ENCODE data around the gene JAKMIP1. TPM values are rescaled to one million over a fixed set of nuclear protein-coding genes. Genes with fewer than 3 reads are reported as not detected.

Gene JAKMIP1
- total RNA-seq, 1 donor from 2014 or later: 15.5 TPM

DNA sequence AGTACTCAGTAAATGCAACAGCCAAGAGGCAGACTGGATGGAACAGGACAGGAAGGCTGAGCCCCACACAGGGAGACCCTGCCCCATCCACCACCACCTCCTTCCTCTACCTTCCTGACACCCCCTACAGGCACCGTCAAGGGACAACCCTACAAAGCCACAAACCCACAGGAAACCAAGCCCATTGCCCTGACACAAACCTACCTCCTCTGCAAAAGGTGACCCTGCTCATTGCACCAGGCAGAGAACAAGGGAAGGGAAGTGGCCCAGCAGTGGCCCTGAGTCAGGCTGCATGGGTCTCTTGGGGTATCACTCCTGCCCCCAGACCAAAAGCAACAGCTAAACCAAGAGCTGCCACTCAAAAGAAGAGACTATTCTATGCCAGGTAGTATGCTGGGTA is 21.0 kb downstream of the JAKMIP1 start:
- H3K9me3 Mint-ChIP-seq: peaks cover 12% of the 10 kb centered on the region
- peaks cover 42% of the 10 kb centered on the region for H3K36me3 Mint-ChIP-seq (ENCODE audit: low read depth)
- H3K27ac Mint-ChIP-seq: peak overlapping the region; percentile 95
- H3K4me3 Mint-ChIP-seq: peak overlapping the region; percentile 72
- H3K27me3 Mint-ChIP-seq (ENCODE audit: insufficient read depth): no peaks in the 10 kb centered on the region
- peaks cover 85% of the 10 kb centered on the region for H3K4me1 Mint-ChIP-seq (ENCODE audit: low read depth)
- intact Hi-C loops (cut with micrococcal nuclease): no loop called here
- peak; percentile 62 for DNase-seq (ENCODE audit: low spot score)

DNA sequence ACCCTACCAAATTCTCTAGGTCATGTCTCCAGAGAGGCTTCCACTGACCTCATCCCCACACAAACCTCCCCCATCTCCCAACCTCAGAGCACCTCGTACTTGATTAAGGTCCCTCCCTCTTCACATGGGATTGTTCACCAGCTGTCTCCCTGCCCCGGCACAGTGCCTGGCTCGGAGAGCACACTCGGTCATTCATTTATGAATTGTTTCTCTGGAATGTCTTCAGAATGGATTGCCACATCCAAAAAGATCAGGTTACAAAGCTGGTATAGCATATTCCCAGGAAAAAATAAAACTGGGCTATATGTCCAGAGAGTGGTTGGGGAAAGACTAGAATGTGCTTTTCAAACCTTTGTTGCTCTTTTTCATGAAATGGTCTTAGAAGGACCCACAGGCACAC is 21.6 kb downstream of the JAKMIP1 start:
- Mint-ChIP-seq H3K4me1 (ENCODE audit: low read depth) (peaks cover 83% of the 10 kb centered on the region), H3K36me3 (ENCODE audit: low read depth) (peaks cover 41% of the 10 kb centered on the region), H3K27me3 (ENCODE audit: insufficient read depth) (no peaks in the 10 kb centered on the region), H3K27ac (peak overlapping the region; percentile 95), H3K9me3 (peaks cover 12% of the 10 kb centered on the region), H3K4me3 (peak overlapping the region; percentile 72)
- DNase-seq (ENCODE audit: low spot score): no peak
- intact Hi-C loops (cut with micrococcal nuclease): no loop called here

GRCh38 chr4:6177587-6178197 is 22.7 kb downstream of the JAKMIP1 start:
- Mint-ChIP-seq H3K27ac (peak overlapping the region; percentile 79), H3K36me3 (ENCODE audit: low read depth) (peaks cover 42% of the 10 kb centered on the region), H3K9me3 (peaks cover 12% of the 10 kb centered on the region), H3K4me1 (ENCODE audit: low read depth) (peaks cover 86% of the 10 kb centered on the region), H3K4me3 (peak overlapping the region; percentile 72), H3K27me3 (ENCODE audit: insufficient read depth) (no peaks in the 10 kb centered on the region)
- DNase-seq (ENCODE audit: low spot score): peak; percentile 64
- intact Hi-C loops (cut with micrococcal nuclease): no loop called here

DNA sequence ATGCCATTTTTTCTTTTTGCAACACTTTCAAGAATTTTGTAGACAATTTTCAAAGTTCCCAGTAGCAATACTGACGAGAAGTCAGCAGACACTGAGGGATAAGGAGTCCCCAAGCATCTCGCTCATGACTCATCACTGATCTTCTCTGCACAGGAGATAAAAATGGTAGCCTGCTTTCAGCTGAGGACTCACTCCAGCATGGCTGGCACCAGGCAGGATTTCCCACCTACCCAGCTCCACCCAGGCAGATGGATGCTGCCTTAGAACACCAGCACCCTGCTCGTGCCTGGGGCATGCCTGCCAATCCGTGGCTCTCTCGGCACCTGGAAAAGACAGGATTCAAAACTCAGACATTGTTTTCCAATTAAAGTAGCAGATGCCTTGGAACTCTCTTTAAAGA is 24.9 kb downstream of the JAKMIP1 start:
- no peaks in the 10 kb centered on the region for H3K27me3 Mint-ChIP-seq (ENCODE audit: insufficient read depth)
- no peak overlapping the region for H3K27ac Mint-ChIP-seq
- peaks cover 25% of the 10 kb centered on the region for H3K9me3 Mint-ChIP-seq
- DNase-seq (ENCODE audit: low spot score): no peak
- H3K4me3 Mint-ChIP-seq: no peak overlapping the region
- peaks cover 49% of the 10 kb centered on the region for H3K36me3 Mint-ChIP-seq (ENCODE audit: low read depth)
- peaks cover 85% of the 10 kb centered on the region for H3K4me1 Mint-ChIP-seq (ENCODE audit: low read depth)
- intact Hi-C loops (cut with micrococcal nuclease): no loop called here

- DNase-seq (ENCODE audit: low spot score): no peak
- Mint-ChIP-seq H3K4me3 (no peak overlapping the region), H3K36me3 (ENCODE audit: low read depth) (peaks cover 56% of the 10 kb centered on the region), H3K27ac (no peak overlapping the region), H3K4me1 (ENCODE audit: low read depth) (peaks cover 70% of the 10 kb centered on the region), H3K27me3 (ENCODE audit: insufficient read depth) (no peaks in the 10 kb centered on the region), H3K9me3 (peaks cover 18% of the 10 kb centered on the region)
- intact Hi-C loops (cut with micrococcal nuclease): no loop called here
These were observed 27.5 kb downstream of the JAKMIP1 start for GRCh38 chr4:6172927-6173200.

DNA sequence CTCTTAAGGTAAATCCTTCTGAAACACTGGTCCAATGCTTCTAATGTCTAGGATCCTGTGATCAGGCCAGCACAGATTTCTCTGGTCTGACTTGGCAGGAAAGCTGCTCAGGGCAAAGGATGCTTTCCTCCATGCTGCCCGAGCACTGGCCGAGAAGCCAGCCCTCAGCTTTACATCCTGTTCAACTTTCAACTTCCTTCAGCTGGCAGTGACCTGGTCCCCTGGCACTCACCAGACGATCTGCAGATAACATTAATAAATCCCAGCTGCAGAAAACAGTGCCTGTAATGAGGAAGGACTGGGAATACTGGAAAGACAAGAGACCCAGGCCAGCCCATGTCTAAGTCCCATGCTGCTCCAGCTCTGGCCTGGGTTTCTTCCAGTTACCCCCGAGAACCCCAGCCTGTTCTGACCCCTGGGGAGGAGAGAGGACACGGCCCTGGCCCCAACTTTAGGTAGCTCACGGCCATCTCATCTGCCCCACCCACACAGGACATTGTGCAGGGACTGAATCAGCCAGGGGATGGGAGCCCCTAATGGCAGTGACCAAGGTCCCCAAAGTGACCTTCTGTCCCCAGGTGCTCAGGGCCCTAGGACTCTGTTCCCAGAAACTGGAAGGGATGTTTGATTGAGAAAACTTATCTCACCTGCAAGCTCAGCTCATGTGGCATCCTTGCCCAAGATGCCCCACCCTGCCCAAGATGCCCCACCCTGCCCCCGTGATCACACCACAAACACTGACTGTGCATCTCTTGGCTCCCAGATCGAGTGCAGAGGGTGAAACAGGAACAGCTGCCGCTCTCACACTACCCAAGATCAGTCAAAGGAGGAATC is 28.0 kb downstream of the JAKMIP1 start:
- no peak overlapping the region for H3K4me3 Mint-ChIP-seq
- no peak for DNase-seq (ENCODE audit: low spot score)
- H3K36me3 Mint-ChIP-seq (ENCODE audit: low read depth): peaks cover 56% of the 10 kb centered on the region
- peak overlapping the region; percentile 8 for H3K27ac Mint-ChIP-seq
- H3K4me1 Mint-ChIP-seq (ENCODE audit: low read depth): peaks cover 70% of the 10 kb centered on the region
- no peaks in the 10 kb centered on the region for H3K27me3 Mint-ChIP-seq (ENCODE audit: insufficient read depth)
- intact Hi-C loops (cut with micrococcal nuclease): no loop called here
- peaks cover 14% of the 10 kb centered on the region for H3K9me3 Mint-ChIP-seq

- no peaks in the 10 kb centered on the region for H3K27me3 Mint-ChIP-seq (ENCODE audit: insufficient read depth)
- no peak overlapping the region for H3K4me3 Mint-ChIP-seq
- peaks cover 18% of the 10 kb centered on the region for H3K9me3 Mint-ChIP-seq
- no peak for DNase-seq (ENCODE audit: low spot score)
- no peak overlapping the region for H3K27ac Mint-ChIP-seq
- intact Hi-C loops (cut with micrococcal nuclease): no loop called here
- peaks cover 53% of the 10 kb centered on the region for H3K36me3 Mint-ChIP-seq (ENCODE audit: low read depth)
- peaks cover 56% of the 10 kb centered on the region for H3K4me1 Mint-ChIP-seq (ENCODE audit: low read depth)
These were observed 31.1 kb downstream of the JAKMIP1 start for GRCh38 chr4:6169239-6169638.

DNA sequence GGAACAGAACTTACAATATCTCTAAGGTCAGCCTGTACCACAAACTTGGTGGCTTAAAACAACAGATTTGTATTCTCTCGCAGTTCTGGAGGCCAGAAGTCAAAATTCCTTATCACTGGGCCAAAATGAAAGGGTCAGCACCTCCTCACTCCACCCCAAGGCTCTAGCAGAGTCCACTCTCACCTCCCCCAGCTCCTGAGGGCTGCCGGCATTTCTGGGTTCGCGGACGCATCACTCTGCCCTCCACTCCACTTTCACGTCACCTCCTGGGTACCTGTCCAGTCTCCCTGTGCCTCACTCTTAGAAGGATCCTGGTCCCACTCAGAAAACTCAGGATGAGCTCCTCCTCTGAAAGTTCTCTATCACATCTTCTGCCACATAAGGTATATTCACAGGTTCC is 34.6 kb downstream of the JAKMIP1 start:
- Mint-ChIP-seq H3K27me3 (ENCODE audit: insufficient read depth) (no peaks in the 10 kb centered on the region), H3K27ac (no peak overlapping the region), H3K9me3 (peaks cover 4% of the 10 kb centered on the region), H3K4me3 (no peak overlapping the region), H3K36me3 (ENCODE audit: low read depth) (peaks cover 36% of the 10 kb centered on the region), H3K4me1 (ENCODE audit: low read depth) (peaks cover 27% of the 10 kb centered on the region)
- no peak for DNase-seq (ENCODE audit: low spot score)
- intact Hi-C loops (cut with micrococcal nuclease): no loop called here

- Mint-ChIP-seq H3K36me3 (ENCODE audit: low read depth) (peaks cover 29% of the 10 kb centered on the region), H3K27me3 (ENCODE audit: insufficient read depth) (peaks cover 3% of the 10 kb centered on the region), H3K9me3 (peaks cover 4% of the 10 kb centered on the region), H3K4me1 (ENCODE audit: low read depth) (peaks cover 24% of the 10 kb centered on the region), H3K4me3 (no peak overlapping the region), H3K27ac (no peak overlapping the region)
- intact Hi-C loops (cut with micrococcal nuclease): no loop called here
- DNase-seq (ENCODE audit: low spot score): no peak
These were observed 37.5 kb downstream of the JAKMIP1 start for GRCh38 chr4:6162885-6163284.

GRCh38 chr4:6161921-6162464 is 38.4 kb downstream of the JAKMIP1 start:
- intact Hi-C loops (cut with micrococcal nuclease): no loop called here
- Mint-ChIP-seq H3K4me3 (no peak overlapping the region), H3K4me1 (ENCODE audit: low read depth) (peaks cover 22% of the 10 kb centered on the region), H3K27ac (peak overlapping the region; percentile 46), H3K9me3 (peaks cover 4% of the 10 kb centered on the region), H3K36me3 (ENCODE audit: low read depth) (peaks cover 22% of the 10 kb centered on the region), H3K27me3 (ENCODE audit: insufficient read depth) (peaks cover 3% of the 10 kb centered on the region)
- DNase-seq (ENCODE audit: low spot score): no peak

DNA sequence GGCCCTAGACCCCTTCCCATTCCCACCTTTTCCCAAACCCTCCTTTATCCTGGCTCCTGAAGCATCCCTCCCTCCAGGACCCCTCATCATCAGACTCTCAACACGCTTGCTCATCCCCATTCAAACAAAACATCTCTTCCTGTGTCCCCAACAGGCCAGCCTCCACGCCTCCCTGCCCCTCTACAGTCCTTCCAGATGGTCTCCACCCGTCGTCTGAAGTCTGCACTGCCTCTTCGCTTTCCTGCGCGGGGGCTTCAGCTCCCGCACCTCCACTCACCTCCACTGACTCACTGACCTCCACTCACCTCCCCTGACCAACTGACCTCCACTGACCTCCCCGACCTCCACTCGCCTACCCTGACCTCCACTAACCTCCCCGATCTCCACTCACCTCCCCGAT is 39.8 kb downstream of the JAKMIP1 start:
- DNase-seq (ENCODE audit: low spot score): no peak
- H3K27ac Mint-ChIP-seq: no peak overlapping the region
- peaks cover 22% of the 10 kb centered on the region for H3K36me3 Mint-ChIP-seq (ENCODE audit: low read depth)
- no peak overlapping the region for H3K4me3 Mint-ChIP-seq
- peaks cover 24% of the 10 kb centered on the region for H3K4me1 Mint-ChIP-seq (ENCODE audit: low read depth)
- intact Hi-C loops (cut with micrococcal nuclease): no loop called here
- H3K27me3 Mint-ChIP-seq (ENCODE audit: insufficient read depth): peaks cover 3% of the 10 kb centered on the region
- peaks cover 4% of the 10 kb centered on the region for H3K9me3 Mint-ChIP-seq

- H3K9me3 Mint-ChIP-seq: no peaks in the 10 kb centered on the region
- H3K4me1 Mint-ChIP-seq (ENCODE audit: low read depth): peaks cover 48% of the 10 kb centered on the region
- H3K27ac Mint-ChIP-seq: no peak overlapping the region
- intact Hi-C loops (cut with micrococcal nuclease): no loop called here
- peaks cover 17% of the 10 kb centered on the region for H3K36me3 Mint-ChIP-seq (ENCODE audit: low read depth)
- no peak for DNase-seq (ENCODE audit: low spot score)
- H3K27me3 Mint-ChIP-seq (ENCODE audit: insufficient read depth): peaks cover 3% of the 10 kb centered on the region
- no peak overlapping the region for H3K4me3 Mint-ChIP-seq
These were observed 42.4 kb downstream of the JAKMIP1 start for GRCh38 chr4:6157926-6158325.

- intact Hi-C loops (cut with micrococcal nuclease): no loop called here
- no peaks in the 10 kb centered on the region for H3K9me3 Mint-ChIP-seq
- no peak overlapping the region for H3K27ac Mint-ChIP-seq
- H3K4me1 Mint-ChIP-seq (ENCODE audit: low read depth): peaks cover 62% of the 10 kb centered on the region
- H3K27me3 Mint-ChIP-seq (ENCODE audit: insufficient read depth): peaks cover 3% of the 10 kb centered on the region
- no peak for DNase-seq (ENCODE audit: low spot score)
- H3K4me3 Mint-ChIP-seq: no peak overlapping the region
- H3K36me3 Mint-ChIP-seq (ENCODE audit: low read depth): peaks cover 22% of the 10 kb centered on the region
These were observed 44.2 kb downstream of the JAKMIP1 start for GRCh38 chr4:6155996-6156750.
